Glutamatergic neuron (in vitro differentiated cells): ENCODE measurements around the gene BPIFB6. TPM values are rescaled to one million over a fixed set of nuclear protein-coding genes. Genes with fewer than 3 reads are reported as not detected.

Experiments used
- DNase-seq: peaks from one replicate; pipeline ENCODE4 v3.0.0; 2022
- H3K27ac Mint-ChIP-seq: one replicate; pipeline ENCODE4 v1.8.0; 2020; ENCODE audit warnings: mild to moderate bottlenecking, mixed read lengths, inconsistent platforms; ENCODE audit not compliant: unreplicated experiment
- H3K27me3 Mint-ChIP-seq: one replicate; pipeline ENCODE4 v1.8.0; 2020; ENCODE audit warnings: mild to moderate bottlenecking, moderate library complexity, mixed read lengths, inconsistent platforms; ENCODE audit not compliant: unreplicated experiment
- H3K36me3 Mint-ChIP-seq: one replicate; pipeline ENCODE4 v1.8.0; 2020; ENCODE audit warnings: mild to moderate bottlenecking, mixed read lengths, inconsistent platforms; ENCODE audit not compliant: unreplicated experiment
- H3K4me1 Mint-ChIP-seq: one replicate; pipeline ENCODE4 v1.8.0; 2020; ENCODE audit warnings: mild to moderate bottlenecking, low read depth, mixed read lengths, inconsistent platforms; ENCODE audit not compliant: unreplicated experiment
- H3K4me3 Mint-ChIP-seq: one replicate; pipeline ENCODE4 v1.8.0; 2020; ENCODE audit warnings: mild to moderate bottlenecking, mixed read lengths, inconsistent platforms; ENCODE audit not compliant: unreplicated experiment
- H3K9me3 Mint-ChIP-seq: one replicate; pipeline ENCODE4 v1.8.0; 2020; ENCODE audit warnings: mild to moderate bottlenecking, moderate library complexity, mixed read lengths, inconsistent platforms; ENCODE audit not compliant: unreplicated experiment
- total RNA-seq: library from RNA; stranded (reverse); fragmentation: NEBNext Ultra II Directional; extraction: Animal tissue kit (Norgen Biotek cat#: 25700); gene quantifications from one replicate; pipeline ENCODE4 v1.2.1, GENCODE V29; 2021; ENCODE audit not compliant: unreplicated experiment
- TF ChIP-seq, protein P1 (sequence below): fragments of 200-600 bp; sonication (generic); IDR thresholded peaks from one replicate; pipeline ENCODE4 v1.5.0; 2021; ENCODE audit not compliant: partially characterized antibody, unreplicated experiment

The BPIFB6 gene
- total RNA-seq, 1 donor from 2014 or later, result not detected

GRCh38 chr20:33061658-33062028 lies 30.2 kb downstream of the BPIFB6 start:
- Mint-ChIP-seq H3K36me3 (no peaks in the 10 kb centered on the region), H3K27me3 (peaks cover 7% of the 10 kb centered on the region), H3K9me3 (peaks cover 2% of the 10 kb centered on the region), H3K4me3 (no peak overlapping the region), H3K4me1 (no peaks in the 10 kb centered on the region), H3K27ac (no peak overlapping the region)
- TF ChIP-seq, protein P1, sequence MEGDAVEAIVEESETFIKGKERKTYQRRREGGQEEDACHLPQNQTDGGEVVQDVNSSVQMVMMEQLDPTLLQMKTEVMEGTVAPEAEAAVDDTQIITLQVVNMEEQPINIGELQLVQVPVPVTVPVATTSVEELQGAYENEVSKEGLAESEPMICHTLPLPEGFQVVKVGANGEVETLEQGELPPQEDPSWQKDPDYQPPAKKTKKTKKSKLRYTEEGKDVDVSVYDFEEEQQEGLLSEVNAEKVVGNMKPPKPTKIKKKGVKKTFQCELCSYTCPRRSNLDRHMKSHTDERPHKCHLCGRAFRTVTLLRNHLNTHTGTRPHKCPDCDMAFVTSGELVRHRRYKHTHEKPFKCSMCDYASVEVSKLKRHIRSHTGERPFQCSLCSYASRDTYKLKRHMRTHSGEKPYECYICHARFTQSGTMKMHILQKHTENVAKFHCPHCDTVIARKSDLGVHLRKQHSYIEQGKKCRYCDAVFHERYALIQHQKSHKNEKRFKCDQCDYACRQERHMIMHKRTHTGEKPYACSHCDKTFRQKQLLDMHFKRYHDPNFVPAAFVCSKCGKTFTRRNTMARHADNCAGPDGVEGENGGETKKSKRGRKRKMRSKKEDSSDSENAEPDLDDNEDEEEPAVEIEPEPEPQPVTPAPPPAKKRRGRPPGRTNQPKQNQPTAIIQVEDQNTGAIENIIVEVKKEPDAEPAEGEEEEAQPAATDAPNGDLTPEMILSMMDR, result no peak
- DNase-seq, result no peak

GRCh38 chr20:33062105-33062824 lies 30.8 kb downstream of the BPIFB6 start:
- H3K27me3 Mint-ChIP-seq, result peaks cover 7% of the 10 kb centered on the region
- H3K9me3 Mint-ChIP-seq, result peaks cover 2% of the 10 kb centered on the region
- H3K4me3 Mint-ChIP-seq, result no peak overlapping the region
- H3K4me1 Mint-ChIP-seq, result no peaks in the 10 kb centered on the region
- no peak for DNase-seq
- H3K36me3 Mint-ChIP-seq, result no peaks in the 10 kb centered on the region
- TF ChIP-seq, protein P1, result no peak
- H3K27ac Mint-ChIP-seq, result no peak overlapping the region

- H3K4me3 Mint-ChIP-seq, result no peak overlapping the region
- H3K36me3 Mint-ChIP-seq, result no peaks in the 10 kb centered on the region
- peaks cover 2% of the 10 kb centered on the region for H3K9me3 Mint-ChIP-seq
- no peaks in the 10 kb centered on the region for H3K4me1 Mint-ChIP-seq
- TF ChIP-seq, protein P1, result no peak
- no peak overlapping the region for H3K27ac Mint-ChIP-seq
- H3K27me3 Mint-ChIP-seq, result peaks cover 7% of the 10 kb centered on the region
- no peak for DNase-seq
These were observed 31.3 kb downstream of the BPIFB6 start for GRCh38 chr20:33062825-33063149.

DNA sequence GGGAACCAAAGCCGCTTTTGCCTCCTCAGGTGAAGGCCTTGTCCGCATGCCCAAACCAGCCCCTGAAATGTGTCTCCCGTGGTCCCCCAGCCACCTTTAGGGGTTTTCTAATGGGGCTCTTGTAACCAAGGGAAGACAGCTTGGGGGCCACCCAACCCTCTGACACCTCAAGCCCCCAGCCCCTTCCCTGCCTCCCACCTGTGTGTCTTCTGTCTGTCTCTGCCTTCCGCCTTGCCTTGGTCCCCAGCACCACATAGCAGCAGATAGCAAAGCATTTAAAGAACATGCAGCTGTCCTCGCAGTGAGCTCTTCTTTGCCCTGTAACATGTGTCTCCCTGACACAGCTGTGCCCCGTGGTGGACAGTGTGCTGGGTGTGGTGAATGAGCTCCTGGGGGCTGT lies 31.8 kb downstream of the BPIFB6 start:
- no peak for DNase-seq
- Mint-ChIP-seq H3K4me1 (no peaks in the 10 kb centered on the region), H3K9me3 (peaks cover 2% of the 10 kb centered on the region), H3K36me3 (no peaks in the 10 kb centered on the region), H3K4me3 (no peak overlapping the region), H3K27me3 (peaks cover 7% of the 10 kb centered on the region), H3K27ac (no peak overlapping the region)
- TF ChIP-seq, protein P1, result no peak

DNA sequence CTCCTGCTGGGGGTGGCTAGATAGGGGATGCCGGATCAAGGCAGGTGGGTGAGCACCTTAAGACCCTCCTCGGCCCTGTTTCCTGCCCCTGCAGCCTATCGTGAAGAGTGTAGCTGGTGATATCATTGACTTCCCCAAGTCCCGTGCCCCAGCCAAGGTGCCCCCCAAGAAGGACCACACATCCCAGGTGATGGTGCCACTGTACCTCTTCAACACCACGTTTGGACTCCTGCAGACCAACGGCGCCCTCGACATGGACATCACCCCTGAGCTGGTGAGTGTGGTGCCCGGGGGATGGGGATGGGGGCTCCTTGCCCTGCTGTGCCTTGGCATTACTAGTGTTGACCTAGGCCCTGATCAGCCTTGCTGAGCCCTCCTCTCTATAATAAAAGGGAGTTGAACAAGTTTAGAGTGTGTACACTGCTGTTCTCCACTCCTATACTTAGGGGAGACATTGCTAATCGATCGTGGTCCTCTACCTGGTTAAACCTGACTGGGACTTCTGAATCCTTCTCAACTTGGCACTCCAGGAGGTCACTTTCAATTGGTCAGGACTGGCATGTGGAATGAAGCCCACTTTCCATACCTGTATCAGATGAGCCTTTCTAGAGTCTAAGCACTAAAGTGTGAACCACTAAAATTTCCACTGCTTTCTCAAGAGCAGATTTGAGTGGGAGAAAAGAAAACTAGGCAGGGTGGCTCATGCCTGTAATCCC lies 33.3 kb downstream of the BPIFB6 start:
- no peaks in the 10 kb centered on the region for H3K36me3 Mint-ChIP-seq
- no peaks in the 10 kb centered on the region for H3K4me1 Mint-ChIP-seq
- TF ChIP-seq, protein P1, result no peak
- H3K27me3 Mint-ChIP-seq, result peaks cover 9% of the 10 kb centered on the region
- DNase-seq, result no peak
- H3K9me3 Mint-ChIP-seq, result peaks cover 2% of the 10 kb centered on the region
- H3K27ac Mint-ChIP-seq, result no peak overlapping the region
- no peak overlapping the region for H3K4me3 Mint-ChIP-seq
